ENCODE measurements around the gene CBFA2T3. TPM values are rescaled to one million over a fixed set of nuclear protein-coding genes. Genes with fewer than 3 reads are reported as not detected.

The CBFA2T3 gene
- total and polyA plus RNA-seq, 2 of the 13 experiments (the other 11 are each of a cell fraction or from before 2014, with no cell fraction given), result 0.05 TPM; not detected in 1

DNA sequence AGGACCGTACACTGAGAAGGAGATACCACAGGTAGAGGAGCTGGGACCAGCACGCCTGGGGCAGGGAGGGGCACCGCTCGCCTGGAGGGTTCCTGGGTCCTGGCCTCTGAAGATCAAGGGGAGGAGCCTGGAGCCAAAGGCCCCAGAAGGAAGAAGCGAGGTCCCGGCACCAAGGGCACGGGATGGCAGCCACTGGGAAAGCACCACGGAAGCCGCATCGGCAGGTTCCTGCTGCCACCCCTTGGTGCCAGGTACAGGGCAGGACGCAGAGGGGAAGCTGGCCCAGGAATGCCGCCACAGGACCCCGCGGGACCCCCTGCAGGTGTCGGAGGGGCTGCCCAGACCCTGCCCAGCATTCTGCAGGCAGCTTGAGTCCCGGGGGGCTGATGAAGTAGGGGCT, 42.5 kb upstream of the CBFA2T3 start:
- Histone ChIP-seq H3K4me2 (ENCODE audit: low read depth, low read length) (no peak overlapping the region), H2AFZ (ENCODE audit: low read length) (no peak overlapping the region), H3K79me2 (ENCODE audit: insufficient read depth, low read length) (no peaks in the 10 kb centered on the region), H3K27me3 (ENCODE audit: control insufficient read depth in 1 of 2, insufficient read depth in 2 of 2, low read length in 2 of 2) (peaks cover 29 to 77% of the 10 kb centered on the region in 2 experiments), H3K9ac (ENCODE audit: insufficient read depth, low read depth, low read length) (no peak overlapping the region), H3K27ac (ENCODE audit: extremely low read length, insufficient read depth, low read length) (no peak overlapping the region), H3K36me3 (replicated peaks in 1 of 2; ENCODE audit: control insufficient read depth in 1 of 2, insufficient read depth in 2 of 2, low read length in 2 of 2) (no peaks in the 10 kb centered on the region), H3K4me1 (ENCODE audit: insufficient read depth, low read length) (no peaks in the 10 kb centered on the region), H3K9me3 (ENCODE audit: low read length) (no peaks in the 10 kb centered on the region), H3K4me3 (replicated peaks in 1 of 3; ENCODE audit: insufficient read depth in 1 of 3, low read depth in 2 of 3, low read length in 3 of 3) (no peak overlapping the region), H4K20me1 (ENCODE audit: insufficient read depth, low read length) (no peaks in the 10 kb centered on the region; the same call in 1 of the 2 replicates)
- no peak for DNase-seq (ENCODE audit: low spot score)
- TF ChIP-seq U2AF2 (IDR thresholded peaks at IDR 0.05; ENCODE audit: low read depth, low read length) (no peak), ZSCAN21 (CRISPR knock-in tag; IDR thresholded peaks at IDR 0.05; ENCODE audit: borderline replicate concordance) (no peak), ZBTB8A (CRISPR knock-in tag; IDR thresholded peaks at IDR 0.05; ENCODE audit: borderline replicate concordance, low read depth) (no peak), ZMYM2 (CRISPR knock-in tag; IDR thresholded peaks at IDR 0.05) (no peak), AKNA (CRISPR knock-in tag; IDR thresholded peaks at IDR 0.05; ENCODE audit: borderline replicate concordance) (no peak), ZNF713 (CRISPR knock-in tag; IDR thresholded peaks at IDR 0.05) (no peak), FOXO1 (CRISPR knock-in tag; IDR thresholded peaks at IDR 0.05) (no peak)
- intact Hi-C loops (cut with micrococcal nuclease; ENCODE audit: unreplicated experiment) (no loop called here), in situ Hi-C loops (cut with HindIII; ENCODE audit: extremely low pct_ligation_motif_present, low pct_unique_long_range_greater_than_20kb) (no loop called here)
- no TSS peak for BruUV-seq (replicated peaks)
- 41% methylated on average over 11 of the region's 16 CpGs for WGBS (ENCODE audit: low lambda C conversion rate)
- ATAC-seq, result no peak
- no peak for FAIRE-seq
- ChIA-PET CTCF (ENCODE audit: low intra/inter-chr PET ratio, low total read pairs) (no interaction called here), POLR2A (no interaction called here)

Data from HepG2 (cell line).